ENCODE results near the gene ADGRG2.
A peak's percentile ranks its signal among the peaks of the same experiment; 100 is the strongest.
"Not testable (repeated sequence)": the region's sequence is repeated elsewhere in the genome, so short reads cannot be mapped to it uniquely, and the experiment has no call there.

Gene ADGRG2

GRCh38 chrX:18995221-18995620 is 127.0 kb downstream of the ADGRG2 start:
- no peak for DNase-seq

GRCh38 chrX:18994713-18995112 is 127.6 kb downstream of the ADGRG2 start:
- DNase-seq, result no peak

GRCh38 chrX:18992829-18993228 is 129.4 kb downstream of the ADGRG2 start:
- DNase-seq, result no peak

- DNase-seq, result no peak
These were observed 137.2 kb downstream of the ADGRG2 start for GRCh38 chrX:18985186-18985435.

GRCh38 chrX:18984381-18985185 is 137.7 kb downstream of the ADGRG2 start:
- peak; percentile 88 for DNase-seq

- DNase-seq, result no peak
These were observed 138.4 kb downstream of the ADGRG2 start, which contains the start of gene PHKA2 for GRCh38 chrX:18983666-18984380. TSS of gene PHKA2 (minus strand) at chrX:18984114. CDS start at chrX:18983932, 182 bp downstream.

GRCh38 chrX:18981124-18981807 is 141.0 kb downstream of the ADGRG2 start:
- DNase-seq, result no peak

- not testable (repeated sequence) for DNase-seq
These were observed 142.0 kb downstream of the ADGRG2 start for GRCh38 chrX:18980262-18980661.

GRCh38 chrX:18974993-18975392 is 147.3 kb downstream of the ADGRG2 start:
- no peak for DNase-seq

- DNase-seq, result peak; percentile 18
These were observed 148.6 kb downstream of the ADGRG2 start for GRCh38 chrX:18973527-18974192.

- no peak for DNase-seq
These were observed 150.8 kb downstream of the ADGRG2 start for GRCh38 chrX:18971506-18971905.

GRCh38 chrX:18970465-18970864 is 151.8 kb downstream of the ADGRG2 start:
- DNase-seq, result no peak

GRCh38 chrX:18966624-18967023 is 155.6 kb downstream of the ADGRG2 start:
- no peak for DNase-seq

- no peak for DNase-seq
These were observed 157.4 kb downstream of the ADGRG2 start for GRCh38 chrX:18964901-18965300.

GRCh38 chrX:18964026-18964425 is 158.2 kb downstream of the ADGRG2 start:
- DNase-seq, result no peak

- DNase-seq, result no peak
These were observed 159.9 kb downstream of the ADGRG2 start for GRCh38 chrX:18962329-18962728.

GRCh38 chrX:18961686-18962085 is 160.6 kb downstream of the ADGRG2 start:
- DNase-seq, result no peak

- no peak for DNase-seq
These were observed 165.8 kb downstream of the ADGRG2 start for GRCh38 chrX:18956303-18957032.

GRCh38 chrX:18955676-18956075 is 166.6 kb downstream of the ADGRG2 start:
- no peak for DNase-seq

- no peak for DNase-seq
These were observed 171.2 kb downstream of the ADGRG2 start for GRCh38 chrX:18951032-18951431.

- DNase-seq, result no peak
These were observed 172.3 kb downstream of the ADGRG2 start for GRCh38 chrX:18949944-18950301.

GRCh38 chrX:18949291-18949943 is 172.9 kb downstream of the ADGRG2 start:
- DNase-seq, result no peak
